Measurements from ENCODE around the gene LAMA4.

GRCh38 chr6:112156668-112157067 is 97.7 kb downstream of the LAMA4 start:
- TF ChIP-seq CTCF (IDR thresholded peaks at IDR 0.05) (no peak), POLR2A (IDR thresholded peaks at IDR 0.05) (no peak)
